Measurements from ENCODE around the gene IL1RN. TPM values are rescaled to one million over a fixed set of nuclear protein-coding genes. Genes with fewer than 3 reads are reported as not detected.

Gene IL1RN
- total and polyA plus RNA-seq, 8 donors: 0.87 to 220 (median 28.5) TPM; not detected in 2

GRCh38 chr2:113173542-113174375, 46.4 kb downstream of the IL1RN start, which contains the start of gene PSD4:
TSS of gene PSD4 (plus strand) at chr2:113173971. CDS start at chr2:113182457, 8,486 bp downstream.
- 49 to 71% (median 66%) methylated on average over 13 to 14 of the region's 14 CpGs for WGBS, 5 donors
- intact Hi-C loops (cut with DNase I; ENCODE audit: low total_unique reads): no loop called here

GRCh38 chr2:113174376-113174750, 47.0 kb downstream of the IL1RN start:
- 58 to 73% (median 62%) methylated on average over 3 of the region's 3 CpGs for WGBS, 5 donors
- no peak for DNase-seq
- Histone ChIP-seq H3K4me3 (peak overlapping the region; percentile 28 to 48 (median 42)), H3K4me1 (peaks cover 8 to 45% (median 22%) of the 10 kb centered on the region in 4 donors), H3K9me3 (no peaks in the 10 kb centered on the region), H3K27ac (peak overlapping the region; percentile 7 to 84 (median 53)), H3K27me3 (no peaks in the 10 kb centered on the region), H3K36me3 (no peaks in the 10 kb centered on the region)
- TF ChIP-seq EP300 (IDR thresholded peaks at IDR 0.05) (no peak), POLR2A (IDR thresholded peaks at IDR 0.05) (no peak), CTCF (IDR thresholded peaks at IDR 0.05) (no peak), POLR2AphosphoS5 (IDR thresholded peaks at IDR 0.05) (no peak)
- intact Hi-C loops (cut with DNase I; ENCODE audit: low total_unique reads): no loop called here

More at GRCh38 chr2:113173542-113174375, 46.4 kb downstream of the IL1RN start, which contains the start of gene PSD4:
- H3K36me3 ChIP-seq: no peaks in the 10 kb centered on the region
- H3K27ac ChIP-seq: peak within 1 kb of the TSS; percentile 7 to 84 (median 53)
- H3K4me3 ChIP-seq: peak within 1 kb of the TSS; percentile 28 to 48 (median 42)
- no peaks in the 10 kb centered on the region for H3K27me3 ChIP-seq
- H3K4me1 ChIP-seq: peaks cover 4 to 39% (median 19%) of the 10 kb centered on the region in 4 donors
- peak in 2 of 3 donors; percentile 17 to 39 for TF ChIP-seq POLR2AphosphoS5 (IDR thresholded peaks at IDR 0.05)
- TF ChIP-seq CTCF (IDR thresholded peaks at IDR 0.05): no peak
- no peak for TF ChIP-seq POLR2A (IDR thresholded peaks at IDR 0.05)
- no peak for TF ChIP-seq EP300 (IDR thresholded peaks at IDR 0.05)
- DNase-seq: peak; percentile 59 to 89
- no peaks in the 10 kb centered on the region for H3K9me3 ChIP-seq

GRCh38 chr2:113175042-113175628, 47.7 kb downstream of the IL1RN start:
- H3K27ac ChIP-seq: peak overlapping the region in 4 of 5 donors; percentile 38 to 84 (median 65)
- DNase-seq: peak; percentile 48 to 60
- WGBS, 5 donors: 63 to 73% (median 70%) methylated on average over 8 of the region's 8 CpGs
- H3K4me3 ChIP-seq: peak overlapping the region; percentile 2 to 48 (median 42)
- TF ChIP-seq POLR2A (IDR thresholded peaks at IDR 0.05): no peak
- peak in 1 of 3 donors; percentile 9 for TF ChIP-seq POLR2AphosphoS5 (IDR thresholded peaks at IDR 0.05)
- no peaks in the 10 kb centered on the region for H3K27me3 ChIP-seq
- H3K9me3 ChIP-seq: no peaks in the 10 kb centered on the region
- peaks cover 9 to 52% (median 28%) of the 10 kb centered on the region in 4 donors for H3K4me1 ChIP-seq
- H3K36me3 ChIP-seq: no peaks in the 10 kb centered on the region
- intact Hi-C loops (cut with DNase I; ENCODE audit: low total_unique reads): no loop called here

- TF ChIP-seq POLR2A (IDR thresholded peaks at IDR 0.05) (no peak), EP300 (IDR thresholded peaks at IDR 0.05) (no peak), POLR2AphosphoS5 (IDR thresholded peaks at IDR 0.05) (no peak), CTCF (IDR thresholded peaks at IDR 0.05) (no peak)
- H3K4me3 ChIP-seq: peak overlapping the region in 2 of 4 donors; percentile 45 to 48
- WGBS, 5 donors: 57 to 66% (median 62%) methylated on average over 11 of the region's 11 CpGs
- no peaks in the 10 kb centered on the region for H3K9me3 ChIP-seq
- peak in 1 of 2 donors; percentile 27 for DNase-seq
- no peaks in the 10 kb centered on the region for H3K27me3 ChIP-seq
- peaks cover 9 to 61% (median 36%) of the 10 kb centered on the region in 4 donors for H3K4me1 ChIP-seq
- intact Hi-C loops (cut with DNase I; ENCODE audit: low total_unique reads): no loop called here
- H3K27ac ChIP-seq: peak overlapping the region in 4 of 5 donors; percentile 22 to 84 (median 58)
- no peaks in the 10 kb centered on the region for H3K36me3 ChIP-seq
Observed at GRCh38 chr2:113175736-113176695, 48.6 kb downstream of the IL1RN start.
